HG03442 (cell line): ENCODE data around the gene LPO.

ENCODE experiments used
- ATAC-seq: cut with Tn5 transposase; IDR thresholded peaks from one replicate; pipeline ENCODE4 v1.9.1; 2021; ENCODE audit warnings: mild to moderate bottlenecking, moderate library complexity; ENCODE audit not compliant: unreplicated experiment

LPO gene

DNA sequence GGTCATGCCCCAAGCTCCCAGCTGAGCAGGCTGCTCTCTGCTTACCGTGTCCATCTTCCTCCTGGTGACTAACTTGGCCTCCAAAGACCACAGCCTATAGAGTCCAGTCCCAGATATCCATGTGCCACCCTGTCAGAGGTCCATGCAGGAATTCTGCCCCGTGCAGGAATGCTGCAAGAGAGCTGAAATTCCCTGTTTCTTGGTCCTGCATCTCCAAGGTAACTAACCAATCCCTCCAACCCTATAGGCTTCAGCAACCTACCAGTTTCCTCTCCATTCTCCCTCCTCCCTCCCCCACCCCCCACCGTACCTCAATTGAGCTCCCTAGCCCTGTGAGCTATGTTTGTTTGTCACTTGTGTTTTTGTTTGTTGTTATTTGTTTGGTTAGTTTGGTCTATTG lies 9.7 kb upstream of the LPO start:
- ATAC-seq: no peak

DNA sequence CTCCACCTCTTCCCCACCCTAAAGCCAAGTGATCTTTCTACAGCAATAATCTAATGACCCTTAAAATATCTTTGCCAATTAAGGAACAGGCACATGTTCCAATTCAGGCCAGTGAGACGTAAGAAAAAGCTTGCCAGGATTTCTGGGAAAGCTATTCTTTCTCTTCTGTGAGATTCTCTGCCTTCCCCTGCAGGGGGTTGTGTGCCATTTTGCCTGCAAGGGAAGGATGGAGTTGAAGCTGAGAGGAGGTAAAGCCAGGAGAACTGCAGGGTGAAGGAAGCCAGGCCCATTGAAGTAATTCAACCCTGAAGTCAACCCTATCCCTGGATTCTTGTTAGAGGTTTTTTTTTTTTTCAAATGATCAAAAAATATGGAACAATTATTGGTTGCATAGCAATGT lies 9.0 kb upstream of the LPO start:
- ATAC-seq: no peak

DNA sequence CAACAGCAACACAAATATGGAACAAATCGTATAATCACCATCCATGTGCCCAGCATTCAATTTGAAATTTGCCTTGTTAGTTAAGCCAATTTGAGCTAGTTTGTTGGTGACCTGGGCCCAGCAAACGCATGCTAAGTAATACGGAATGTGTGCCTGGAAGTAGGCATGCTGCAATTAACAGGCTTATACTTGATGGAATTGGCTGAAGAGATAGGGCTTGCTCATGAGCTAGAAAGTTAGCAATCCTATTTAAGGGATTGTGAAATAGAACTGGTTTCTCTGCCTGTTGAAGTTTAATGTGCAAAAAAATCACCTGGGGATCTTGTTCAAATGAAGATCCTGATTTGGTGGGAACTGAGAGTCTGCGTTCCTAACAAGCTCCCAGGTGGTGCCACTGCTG lies 8.5 kb upstream of the LPO start:
- no peak for ATAC-seq

DNA sequence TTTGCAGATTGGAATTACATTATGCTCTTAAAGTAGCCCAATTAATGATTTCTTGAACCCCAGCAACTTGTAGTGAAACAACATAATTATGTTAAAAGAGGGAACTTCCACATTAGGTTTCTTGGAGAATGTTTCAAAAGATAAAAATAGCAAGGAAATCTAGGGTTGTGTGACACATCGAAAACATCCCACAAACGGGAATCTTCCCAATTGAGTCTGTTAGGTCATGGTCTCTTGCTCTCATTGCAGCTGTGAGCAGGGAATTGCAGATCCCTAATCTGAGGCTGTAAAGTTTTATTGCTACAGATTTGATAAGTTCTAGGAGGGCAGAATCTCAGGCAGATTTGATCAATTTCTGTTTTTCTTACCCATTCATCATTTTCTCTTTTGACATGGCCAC lies 6.7 kb upstream of the LPO start:
- ATAC-seq: no peak

DNA sequence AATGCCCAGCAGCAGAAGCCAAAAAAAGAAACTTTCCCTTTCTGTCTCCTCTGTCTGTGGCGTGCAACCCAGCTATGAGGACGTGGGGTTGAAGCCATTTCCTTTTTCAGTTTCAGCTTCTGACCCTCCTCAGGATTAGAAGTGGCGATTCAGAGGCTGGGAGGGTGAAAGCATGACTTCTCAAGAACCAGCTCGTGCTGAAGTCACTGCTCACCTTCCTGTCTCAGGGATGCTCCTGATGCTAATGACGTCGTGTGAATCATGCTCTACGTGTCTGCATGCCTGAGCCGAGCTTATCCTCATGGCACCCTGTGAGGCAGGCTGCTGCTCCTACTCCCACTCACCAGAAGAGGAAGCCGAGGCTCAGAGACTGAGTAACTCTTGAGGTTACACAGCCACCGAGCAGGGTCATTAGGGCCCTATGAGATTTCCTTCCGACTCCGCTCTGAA lies 5.7 kb upstream of the LPO start:
- peak; percentile 74 for ATAC-seq

DNA sequence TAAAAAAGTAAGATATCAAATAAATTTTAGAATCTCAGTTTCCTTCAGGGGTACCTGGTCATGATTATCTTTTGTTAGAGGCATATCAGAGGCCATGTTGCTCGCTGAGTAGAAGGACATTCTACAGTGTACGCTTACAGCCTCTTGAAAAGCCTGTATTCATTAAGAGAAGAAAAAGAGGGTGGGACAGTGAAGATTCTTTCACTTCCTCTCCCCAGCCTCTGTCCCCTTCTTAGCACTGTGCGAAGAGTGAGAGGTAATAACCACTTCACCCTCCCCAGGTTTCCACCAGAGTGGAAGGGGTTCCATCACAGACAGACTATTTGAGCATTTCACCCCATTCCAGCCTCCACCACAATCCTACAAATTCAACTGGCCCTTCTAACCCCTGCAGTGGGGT lies 4.8 kb upstream of the LPO start:
- ATAC-seq: peak; percentile 47

DNA sequence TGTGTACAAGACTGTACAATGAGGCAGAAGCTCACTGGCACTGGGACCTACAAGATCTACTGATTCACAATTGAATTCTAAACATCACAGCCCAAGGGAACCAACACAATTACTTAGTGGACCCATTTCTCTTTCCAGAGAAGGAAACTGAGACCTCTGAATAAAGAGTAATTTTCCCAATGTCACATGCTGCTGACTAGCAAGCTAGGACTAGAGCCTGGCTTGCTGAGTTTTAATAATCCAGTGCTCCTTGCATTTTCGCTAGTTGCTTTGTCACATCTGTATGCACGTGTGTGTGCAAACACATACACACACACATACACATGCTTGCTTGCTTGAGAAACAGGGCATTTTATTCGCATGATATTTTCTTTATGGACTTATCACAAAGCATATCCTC lies 3.9 kb upstream of the LPO start:
- no peak for ATAC-seq

DNA sequence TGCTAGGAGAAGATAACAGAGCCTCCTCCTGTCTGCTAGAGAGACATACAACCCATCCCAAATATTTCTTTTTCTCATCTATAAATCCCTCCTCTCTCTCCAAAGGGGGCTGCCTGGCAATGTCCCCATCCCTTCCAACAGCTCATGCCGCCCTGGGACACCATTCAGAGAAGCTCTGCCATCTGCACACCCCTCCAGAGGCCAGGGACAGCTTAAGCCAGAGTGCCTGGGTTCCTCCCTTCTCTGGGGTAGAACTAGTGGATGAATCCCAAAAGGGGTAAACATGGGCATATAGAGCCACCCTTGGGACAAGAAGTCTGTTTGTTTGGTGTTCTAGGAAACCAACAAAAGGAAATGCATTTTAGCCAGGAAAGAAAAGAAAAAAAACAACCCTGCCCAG lies 2.6 kb upstream of the LPO start:
- no peak for ATAC-seq

DNA sequence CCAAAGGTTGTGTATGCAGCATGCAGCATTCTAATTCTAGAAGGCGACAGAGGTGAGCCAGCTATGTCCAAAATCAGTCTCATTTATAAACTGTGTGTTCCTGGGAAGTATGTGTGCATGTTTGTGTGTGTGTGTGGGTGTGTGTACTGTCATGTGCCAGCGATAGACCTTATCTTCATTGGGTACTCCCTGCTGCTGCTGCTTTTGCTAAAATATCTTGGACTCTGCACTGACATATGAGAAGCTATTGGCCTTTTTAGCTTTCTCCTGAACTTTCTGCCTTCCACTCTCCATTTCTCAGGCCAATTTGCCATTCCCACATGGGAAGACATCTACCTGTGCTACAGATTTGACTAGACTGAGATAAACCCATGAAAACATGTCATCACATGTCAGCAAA lies 2.0 kb upstream of the LPO start:
- ATAC-seq: no peak

DNA sequence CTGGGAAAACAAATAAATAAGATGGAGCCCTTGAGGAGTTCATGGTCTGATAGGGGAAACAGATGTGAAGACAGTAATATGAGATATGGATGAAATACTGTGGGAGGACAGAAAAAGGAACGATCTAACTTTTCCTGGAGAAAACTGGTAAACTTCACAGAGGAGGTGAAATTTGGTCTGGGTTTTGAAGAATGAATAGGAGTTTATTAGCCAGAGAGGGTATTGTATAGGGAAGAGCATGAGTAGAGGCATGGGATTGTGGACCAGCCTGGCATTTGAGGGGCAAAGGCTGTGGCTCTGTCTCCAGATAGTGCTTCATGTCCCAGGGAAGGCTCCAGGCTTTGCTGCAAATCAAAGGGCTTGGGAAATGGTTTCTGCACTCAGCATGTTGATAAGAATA lies 1.6 kb downstream of the LPO start:
- ATAC-seq: no peak

DNA sequence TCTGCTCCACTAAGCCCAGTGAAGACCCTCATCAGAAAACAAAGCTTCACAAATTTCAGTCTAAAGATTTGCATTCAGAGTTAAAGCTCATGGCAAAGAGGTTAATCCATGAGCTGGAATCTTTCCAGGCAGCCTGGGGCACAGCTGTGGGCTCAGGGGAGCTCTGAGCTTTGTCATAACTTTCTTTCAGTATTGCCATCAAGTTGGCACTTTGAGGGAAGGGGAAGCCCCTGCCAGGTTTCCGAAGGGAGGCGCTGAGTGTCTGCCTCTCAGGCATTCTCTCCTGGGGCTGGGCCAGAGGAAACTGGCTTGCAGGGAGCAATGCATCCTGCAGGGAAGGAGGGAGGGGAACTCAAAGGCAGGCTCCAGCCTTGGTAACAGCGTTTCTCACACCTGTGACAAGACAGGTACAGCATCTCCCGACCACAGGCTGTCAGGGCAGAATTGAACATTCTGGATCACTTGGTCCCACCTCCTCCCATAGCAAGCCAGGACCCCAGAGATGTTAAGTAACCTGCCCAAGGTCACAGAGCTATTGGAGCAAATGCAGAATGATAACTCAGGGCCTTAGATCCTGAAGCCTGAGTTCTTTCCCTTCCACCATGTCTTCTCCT lies 3.9 kb downstream of the LPO start:
- no peak for ATAC-seq

DNA sequence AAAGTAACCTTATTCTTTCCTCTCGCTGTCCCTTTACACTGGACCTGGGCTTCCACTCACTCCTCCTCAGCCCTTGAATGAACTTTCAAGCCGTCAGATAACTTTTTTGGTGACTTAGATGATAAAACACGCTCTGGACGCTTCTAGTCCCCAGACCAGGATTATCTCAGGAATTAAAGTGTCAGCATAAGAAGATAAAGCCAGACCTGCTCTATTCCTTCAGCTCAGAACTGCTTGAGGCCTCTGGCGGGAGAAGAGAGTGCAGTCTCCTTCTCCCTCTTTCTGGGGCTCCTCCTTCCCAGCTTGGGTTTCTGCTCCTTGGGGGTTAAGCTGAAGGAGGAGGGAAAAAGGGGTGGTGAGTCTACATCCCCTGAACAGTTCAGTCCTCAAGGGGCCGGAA lies 6.6 kb downstream of the LPO start:
- ATAC-seq: no peak

DNA sequence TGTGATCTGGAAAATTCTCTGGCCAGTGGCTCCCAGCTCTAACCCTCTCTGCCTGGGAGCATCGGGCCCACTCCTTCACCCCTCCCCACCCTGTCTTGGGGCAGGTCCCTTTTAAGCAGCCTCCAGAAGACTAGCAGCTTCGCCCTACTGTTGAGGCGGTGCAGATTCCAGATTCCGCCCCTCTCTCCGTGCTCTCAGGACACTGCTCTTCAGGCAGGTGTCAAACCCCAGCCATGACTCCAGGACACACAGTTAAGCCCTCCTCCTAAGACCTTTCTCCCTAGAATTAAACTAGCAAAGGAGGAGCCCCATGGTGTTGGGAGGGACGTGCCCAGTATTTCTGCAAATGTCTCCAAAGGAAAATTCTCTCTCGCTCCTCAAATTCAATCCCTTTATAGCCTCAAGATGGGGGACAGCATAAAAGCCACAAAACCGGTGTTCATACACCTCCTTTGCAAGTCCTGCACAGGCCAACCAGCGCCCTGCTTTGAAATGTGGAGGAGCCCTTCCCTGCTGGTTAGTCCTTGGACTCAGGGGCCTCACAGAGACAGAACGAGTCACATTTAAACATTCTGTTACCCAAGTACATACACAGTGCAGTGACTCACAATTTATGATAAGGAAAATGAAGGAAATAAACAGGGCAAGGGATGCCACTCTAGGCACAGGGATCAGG lies 7.2 kb downstream of the LPO start:
- no peak for ATAC-seq

DNA sequence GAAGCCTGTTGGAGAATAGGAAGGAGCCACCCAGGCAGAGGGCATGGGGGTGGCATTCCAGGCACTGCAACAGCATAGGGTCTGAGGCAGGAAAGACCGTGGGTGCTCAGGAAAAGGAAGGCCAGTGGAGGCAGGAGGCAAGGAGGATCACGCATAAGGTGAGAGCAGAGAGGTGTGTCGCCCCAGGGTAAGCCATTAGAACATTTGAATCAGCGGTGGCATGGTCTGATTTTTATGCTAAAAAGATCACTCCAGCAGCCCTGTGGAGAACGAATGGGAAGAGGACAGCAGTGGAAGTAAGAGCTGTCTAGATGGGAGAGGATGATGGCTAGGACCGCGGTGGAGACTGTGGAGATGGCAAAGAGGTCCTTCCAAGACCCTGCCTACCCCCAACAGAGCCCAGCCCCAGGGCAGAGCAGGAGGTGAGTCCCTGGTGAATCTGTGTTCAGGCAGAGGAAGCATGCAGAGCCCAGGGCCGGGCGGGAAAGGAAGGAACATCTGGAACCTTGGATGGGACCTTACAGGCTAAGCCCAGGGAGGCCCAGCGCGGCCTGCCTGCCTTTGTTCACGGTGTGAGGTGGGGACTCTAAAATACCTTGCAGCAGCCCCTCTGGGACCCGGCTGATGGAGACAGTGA lies 7.8 kb downstream of the LPO start:
- ATAC-seq: no peak

DNA sequence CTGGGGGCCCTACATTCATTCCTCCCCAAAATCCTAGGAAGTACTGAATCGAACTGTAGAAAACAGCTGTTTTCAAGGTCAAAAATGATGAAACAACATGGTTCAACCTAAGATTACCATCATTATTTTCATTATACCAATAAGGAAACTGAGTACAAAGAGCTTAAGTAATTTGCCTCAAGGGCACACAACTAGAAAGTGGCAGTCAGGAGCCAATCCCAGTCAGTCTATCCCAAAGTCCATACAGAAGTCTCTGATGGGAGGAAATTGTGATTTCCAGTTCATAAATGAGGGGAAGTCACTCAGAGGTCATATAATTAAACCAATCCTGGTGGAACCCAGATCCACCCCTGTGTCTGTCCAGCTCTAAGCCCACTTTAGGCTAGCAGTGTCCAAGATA lies 8.4 kb downstream of the LPO start:
- ATAC-seq: no peak

DNA sequence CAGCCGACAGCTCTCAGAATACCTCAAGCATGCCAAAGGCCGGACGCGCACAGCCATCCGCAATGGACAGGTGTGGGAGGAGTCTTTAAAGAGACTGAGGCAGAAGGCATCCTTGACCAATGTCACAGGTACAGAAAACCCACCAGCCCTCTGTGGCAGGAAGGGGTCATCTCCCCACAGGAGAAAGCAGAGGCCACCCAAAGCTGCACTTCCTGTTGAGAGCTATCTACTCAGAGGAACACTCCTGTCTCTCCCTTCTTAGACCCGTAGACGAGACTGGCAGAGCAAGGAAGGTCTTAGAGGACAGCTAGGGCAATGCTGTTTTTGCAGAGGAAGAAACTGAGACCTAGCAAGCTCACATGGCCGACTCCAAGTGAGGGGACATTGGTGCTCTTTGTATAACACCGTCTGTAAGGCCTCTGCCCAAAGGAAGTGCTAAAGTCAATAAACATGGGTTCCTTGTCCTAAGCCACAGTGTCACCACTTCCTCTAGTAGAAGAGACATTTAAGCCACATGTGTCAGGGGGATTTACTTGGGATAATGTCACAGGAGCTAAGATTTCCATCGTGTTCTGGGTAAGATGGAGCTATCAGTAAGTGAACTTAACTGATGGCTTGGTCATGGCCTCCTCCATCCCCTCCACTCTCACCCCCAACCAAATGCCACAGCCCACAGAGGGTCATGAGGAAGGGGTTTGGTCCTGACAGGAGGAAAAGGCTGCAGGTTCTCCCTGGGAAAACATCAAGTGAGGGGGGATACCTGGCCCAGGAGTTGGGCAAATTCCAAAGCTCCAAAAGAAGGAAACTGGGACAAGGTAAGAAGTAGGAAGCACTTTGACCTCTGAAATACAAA lies 9.4 kb downstream of the LPO start:
- ATAC-seq: no peak

DNA sequence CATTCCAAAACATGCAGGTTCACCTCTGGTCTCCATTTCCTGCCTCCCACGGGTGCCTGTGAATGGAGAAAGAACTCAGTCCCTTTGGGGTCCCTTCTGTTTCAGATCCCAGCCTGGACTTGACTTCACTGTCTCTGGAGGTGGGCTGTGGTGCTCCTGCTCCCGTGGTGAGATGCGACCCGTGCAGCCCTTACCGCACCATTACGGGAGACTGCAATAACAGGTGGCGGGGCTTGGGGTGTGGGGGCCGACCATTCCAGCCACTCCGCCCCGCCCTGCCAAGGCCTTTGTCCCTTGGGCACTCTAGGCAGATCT lies 10.5 kb downstream of the LPO start:
- no peak for ATAC-seq

DNA sequence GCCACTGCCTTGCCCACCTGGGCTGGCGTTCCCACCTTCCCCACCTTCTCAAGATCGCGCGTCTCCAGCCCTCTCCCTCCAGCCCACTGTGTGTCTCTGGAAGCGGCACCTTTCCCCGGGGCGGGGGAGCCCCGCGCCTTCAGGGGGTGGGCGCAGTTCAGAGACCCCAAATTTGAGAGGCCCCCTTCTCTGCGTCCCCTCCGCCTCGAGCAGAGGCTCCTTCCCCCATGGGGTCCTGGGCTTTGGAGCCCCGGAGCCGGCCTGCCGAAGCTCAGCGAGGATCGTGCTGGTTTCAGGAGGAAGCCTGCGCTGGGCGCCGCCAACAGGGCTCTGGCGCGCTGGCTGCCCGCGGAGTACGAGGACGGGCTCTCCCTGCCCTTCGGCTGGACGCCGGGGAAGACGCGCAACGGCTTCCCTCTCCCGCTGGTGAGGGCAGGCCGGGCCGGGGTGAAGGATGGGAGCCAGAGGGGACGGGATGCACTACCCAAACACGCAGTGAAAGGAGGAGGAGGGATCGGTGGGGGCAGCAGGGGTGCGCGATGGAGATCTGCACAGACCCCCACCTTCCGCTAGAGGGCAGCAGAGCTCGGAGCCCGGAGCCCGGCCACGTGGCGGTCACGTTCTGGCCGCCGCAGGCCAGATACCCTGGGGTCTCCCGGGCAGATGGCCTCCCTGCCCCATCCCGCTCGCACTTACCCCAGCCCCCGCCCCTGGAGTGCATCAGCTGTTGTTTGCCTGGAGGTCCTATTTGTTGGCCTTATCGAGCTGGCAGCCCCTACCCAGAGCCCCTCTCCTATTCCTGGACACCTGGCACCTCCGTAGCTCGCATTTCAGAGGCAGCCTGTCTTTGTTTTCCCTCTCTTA lies 11.1 kb downstream of the LPO start:
- ATAC-seq: no peak

DNA sequence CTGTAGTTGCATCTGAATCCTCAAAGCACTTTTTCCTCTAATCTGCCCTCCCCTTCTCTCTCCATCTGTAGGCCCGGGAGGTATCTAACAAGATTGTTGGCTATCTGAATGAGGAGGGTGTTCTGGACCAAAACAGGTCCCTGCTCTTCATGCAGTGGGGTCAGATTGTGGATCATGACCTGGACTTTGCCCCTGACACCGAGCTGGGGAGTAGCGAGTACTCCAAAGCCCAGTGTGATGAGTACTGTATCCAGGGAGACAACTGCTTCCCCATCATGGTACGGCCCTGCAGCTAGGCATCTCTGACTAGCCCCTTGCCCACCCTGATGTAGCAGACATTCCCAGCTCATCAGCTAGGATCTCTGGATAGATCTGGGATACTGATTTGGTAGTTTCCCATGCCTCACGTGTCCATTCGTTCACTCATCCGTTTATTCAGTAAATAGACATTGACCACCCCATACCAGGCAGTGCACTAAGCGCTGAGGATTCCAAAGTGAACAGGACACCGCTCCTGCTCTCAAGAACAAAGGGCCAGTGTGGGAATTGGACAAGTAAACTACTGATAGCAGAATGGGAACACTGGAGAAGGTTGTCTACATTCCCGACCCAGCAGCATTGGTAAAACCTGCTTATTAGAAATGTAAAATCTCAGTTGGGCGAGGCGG lies 12.1 kb downstream of the LPO start:
- ATAC-seq: no peak

DNA sequence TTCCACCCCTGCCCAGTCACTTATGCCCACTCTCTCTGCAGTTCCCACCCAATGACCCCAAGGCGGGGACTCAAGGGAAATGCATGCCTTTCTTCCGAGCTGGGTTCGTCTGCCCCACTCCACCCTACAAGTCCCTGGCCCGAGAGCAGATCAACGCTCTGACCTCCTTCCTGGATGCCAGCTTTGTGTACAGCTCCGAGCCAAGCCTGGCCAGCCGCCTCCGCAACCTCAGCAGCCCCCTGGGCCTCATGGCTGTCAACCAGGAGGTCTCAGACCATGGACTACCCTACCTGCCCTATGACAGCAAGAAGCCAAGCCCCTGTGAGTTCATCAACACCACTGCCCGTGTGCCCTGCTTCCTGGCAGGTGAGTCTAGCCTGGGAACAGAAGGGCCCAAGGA lies 13.8 kb downstream of the LPO start:
- ATAC-seq: no peak
